CD4-positive, CD25-positive, alpha-beta regulatory T cell (primary cell): ENCODE measurements around the gene PDE4D. TPM values are rescaled to one million over a fixed set of nuclear protein-coding genes. Genes with fewer than 3 reads are reported as not detected.

Experiments
- ATAC-seq, 2 donors: fragments of 150-1000 bp; cut with Tn5 transposase; one replicate each; pipeline ENCODE4 v1.10.0; 2021; ENCODE audit warnings: low read depth in 2 of 2, moderate number of reproducible peaks in 2 of 2, moderate library complexity in 1 of 2
- DNase-seq, 3 donors: peaks; one replicate each; pipeline versions ENCODE4 v3.0.0 to v3.0.0-alpha.2; 2012 to 2022; ENCODE audit warnings: mixed read lengths in 1 of 3
- H3K27ac ChIP-seq: one replicate; pipeline ENCODE4 v1.7.0; 2013; ENCODE audit warnings: mild to moderate bottlenecking, low read length; ENCODE audit not compliant: insufficient read depth, poor library complexity, severe bottlenecking
- H3K27me3 ChIP-seq: one replicate; pipeline ENCODE4 v1.7.0; 2013; ENCODE audit warnings: low read length; ENCODE audit not compliant: control insufficient read depth, insufficient read depth
- H3K36me3 ChIP-seq: one replicate; pipeline ENCODE4 v1.7.0; 2013; ENCODE audit warnings: mild to moderate bottlenecking, low read length, moderate library complexity; ENCODE audit not compliant: control insufficient read depth, insufficient read depth
- H3K4me1 ChIP-seq: 2 replicates; pipeline ENCODE4 v1.7.0; 2013; ENCODE audit warnings: mild to moderate bottlenecking, low read length; ENCODE audit not compliant: insufficient read depth, control insufficient read depth, poor library complexity, severe bottlenecking
- H3K4me3 ChIP-seq: one replicate; pipeline ENCODE4 v1.7.0; 2013; ENCODE audit warnings: low read depth, mild to moderate bottlenecking, low read length, moderate library complexity
- H3K9me3 ChIP-seq, 2 experiments: 1 replicate in 1 of 2; 2 replicates in 1 of 2; pipeline ENCODE4 v1.7.0; 2013; ENCODE audit warnings: low read length in 2 of 2, mild to moderate bottlenecking in 1 of 2, moderate library complexity in 1 of 2; ENCODE audit not compliant: control insufficient read depth in 2 of 2
- H3K27ac Mint-ChIP-seq, 3 donors: one replicate each; pipeline ENCODE4 v1.8.0; 2020 to 2022; ENCODE audit warnings: mild to moderate bottlenecking in 3 of 3, mixed read lengths in 3 of 3, moderate library complexity in 2 of 3
- H3K27me3 Mint-ChIP-seq: one replicate; pipeline ENCODE4 v1.8.0; 2022; ENCODE audit warnings: mild to moderate bottlenecking, mixed read lengths
- H3K36me3 Mint-ChIP-seq: one replicate; pipeline ENCODE4 v1.8.0; 2020; ENCODE audit warnings: mixed read lengths
- H3K4me1 Mint-ChIP-seq, 4 donors: one replicate each; pipeline ENCODE4 v1.8.0; 2020 to 2022; ENCODE audit warnings: mixed read lengths in 4 of 4, mild to moderate bottlenecking in 1 of 4
- H3K4me3 Mint-ChIP-seq, 4 donors: one replicate each; pipeline ENCODE4 v1.8.0; 2020 to 2022; ENCODE audit warnings: mild to moderate bottlenecking in 4 of 4, mixed read lengths in 4 of 4, moderate library complexity in 3 of 4
- H3K9me3 Mint-ChIP-seq, 7 donors: one replicate each; pipeline ENCODE4 v1.8.0; 2020 to 2022; ENCODE audit warnings: mixed read lengths in 7 of 7, mild to moderate bottlenecking in 3 of 7, moderate library complexity in 2 of 7
- polyA plus RNA-seq, 4 donors: library from polyadenylated mRNA; unstranded; fragments of 300-500 nt; fragmentation: Illumina TruSeq; gene quantifications; one replicate each; pipeline ENCODE4 v1.2.3, GENCODE V29; 2021
- total RNA-seq: library from RNA; stranded (reverse); gene quantifications from one replicate; pipeline ENCODE4 v1.2.3, GENCODE V29; 2022

Gene PDE4D
- total and polyA plus RNA-seq, 5 donors from 2014 or later = 2.1 to 39.9 (median 4.8) TPM

DNA sequence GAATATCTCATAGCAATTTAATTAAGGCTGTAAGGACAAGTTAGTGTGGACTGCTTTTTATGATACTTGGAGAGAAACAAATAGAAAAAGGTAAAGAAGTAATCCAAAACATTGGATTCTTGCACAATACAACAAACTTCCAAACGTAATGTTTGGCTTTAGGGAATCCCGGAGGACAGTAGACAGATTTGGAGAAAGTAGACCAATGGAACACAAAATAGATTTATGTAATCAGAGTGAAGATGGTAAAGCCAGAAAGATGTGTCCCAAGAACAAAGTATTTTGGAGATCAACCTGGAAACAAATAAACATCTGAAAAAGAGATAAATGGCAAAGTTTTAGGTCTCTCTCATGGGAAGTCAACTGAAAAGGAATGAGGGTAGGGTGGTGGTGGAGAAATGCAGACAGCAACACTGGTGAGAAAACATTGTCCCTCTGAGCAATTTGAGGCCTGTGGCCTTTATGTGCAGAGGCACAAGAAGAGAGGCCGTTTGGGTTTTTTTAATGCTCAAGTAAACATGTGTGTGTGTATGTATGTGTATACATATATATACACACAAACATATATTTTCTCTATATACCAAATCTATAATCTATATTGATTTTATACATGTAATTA, 620.6 kb downstream of the PDE4D start:
- Mint-ChIP-seq H3K4me3 (no peak overlapping the region), H3K36me3 (no peaks in the 10 kb centered on the region), H3K27ac (no peak overlapping the region), H3K4me1 (peaks cover 0 to 12% (median 2%) of the 10 kb centered on the region in 4 donors), H3K27me3 (peaks cover 7% of the 10 kb centered on the region), H3K9me3 (peaks cover 0 to 2% (median 0%) of the 10 kb centered on the region in 7 donors)
- H3K36me3 ChIP-seq = no peaks in the 10 kb centered on the region
- no peaks in the 10 kb centered on the region for H3K9me3 ChIP-seq
- DNase-seq (no peak), ATAC-seq (no peak)
- H3K27ac ChIP-seq = no peak overlapping the region
- no peak overlapping the region for H3K4me3 ChIP-seq
- H3K27me3 ChIP-seq = peaks cover 2% of the 10 kb centered on the region
- H3K4me1 ChIP-seq = no peaks in the 10 kb centered on the region

DNA sequence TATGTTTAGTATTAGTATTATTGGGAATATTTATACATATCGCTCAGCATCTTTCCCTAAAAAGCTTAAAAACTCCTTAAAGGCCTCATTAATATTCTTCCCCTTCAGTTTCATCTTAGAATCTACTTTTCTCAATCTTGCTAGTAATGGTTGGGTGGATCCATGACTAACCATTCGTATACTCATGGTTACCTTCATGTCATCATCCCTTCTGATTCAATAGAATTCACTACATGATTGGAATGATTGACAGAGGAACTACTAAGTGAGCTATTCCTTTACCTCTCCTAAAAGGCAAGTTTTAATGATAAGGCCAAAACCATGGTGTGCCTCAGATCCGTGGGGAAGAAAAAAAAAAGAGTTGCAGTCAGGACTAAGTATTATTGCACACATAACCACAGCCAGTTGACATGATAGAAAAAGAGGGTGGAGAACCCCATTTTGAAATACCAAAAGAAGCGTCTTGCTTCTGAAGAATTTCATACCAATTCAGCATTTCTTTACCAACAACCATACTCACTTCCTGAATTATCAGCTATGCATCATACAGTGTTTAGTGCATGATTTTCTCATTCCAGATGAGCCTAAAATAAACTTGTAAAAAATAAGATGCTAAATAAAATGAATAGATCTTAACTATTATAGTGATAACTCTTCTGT, 624.6 kb downstream of the PDE4D start:
- H3K27me3 ChIP-seq = no peaks in the 10 kb centered on the region
- H3K9me3 ChIP-seq = no peaks in the 10 kb centered on the region
- no peak for ATAC-seq
- H3K36me3 ChIP-seq = no peaks in the 10 kb centered on the region
- H3K4me3 ChIP-seq = no peak overlapping the region
- no peaks in the 10 kb centered on the region for H3K4me1 ChIP-seq
- no peak for DNase-seq
- Mint-ChIP-seq H3K4me1 (no peaks in the 10 kb centered on the region), H3K27me3 (no peaks in the 10 kb centered on the region), H3K36me3 (no peaks in the 10 kb centered on the region), H3K4me3 (no peak overlapping the region), H3K27ac (no peak overlapping the region), H3K9me3 (peaks cover 0 to 2% (median 0%) of the 10 kb centered on the region in 7 donors)
- no peak overlapping the region for H3K27ac ChIP-seq

DNA sequence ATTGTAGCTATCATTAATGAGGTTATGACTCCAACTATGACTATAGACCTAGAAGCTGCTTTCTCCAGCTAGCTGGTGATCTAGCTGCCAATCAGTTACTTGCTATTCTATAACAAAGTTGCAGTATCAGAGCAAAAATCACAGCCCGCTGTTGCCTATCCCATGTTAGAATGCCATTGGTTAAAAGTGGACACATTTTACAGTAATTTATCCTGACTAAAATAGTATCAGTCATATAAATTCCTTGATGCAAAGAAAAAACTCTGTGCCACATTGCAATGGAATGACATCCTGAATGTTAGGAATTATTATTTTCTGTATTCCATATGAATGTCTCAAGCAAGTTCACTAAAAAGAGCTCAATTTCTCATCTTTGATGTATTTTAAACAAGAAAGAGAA, 626.5 kb downstream of the PDE4D start:
- no peaks in the 10 kb centered on the region for H3K27me3 ChIP-seq
- Mint-ChIP-seq H3K4me3 (no peak overlapping the region), H3K27ac (no peak overlapping the region), H3K36me3 (no peaks in the 10 kb centered on the region), H3K4me1 (no peaks in the 10 kb centered on the region), H3K27me3 (no peaks in the 10 kb centered on the region), H3K9me3 (peaks cover 0 to 2% (median 0%) of the 10 kb centered on the region in 7 donors)
- H3K4me3 ChIP-seq = no peak overlapping the region
- DNase-seq = no peak
- no peaks in the 10 kb centered on the region for H3K9me3 ChIP-seq
- no peaks in the 10 kb centered on the region for H3K4me1 ChIP-seq
- no peak for ATAC-seq
- no peaks in the 10 kb centered on the region for H3K36me3 ChIP-seq
- H3K27ac ChIP-seq = no peak overlapping the region

DNA sequence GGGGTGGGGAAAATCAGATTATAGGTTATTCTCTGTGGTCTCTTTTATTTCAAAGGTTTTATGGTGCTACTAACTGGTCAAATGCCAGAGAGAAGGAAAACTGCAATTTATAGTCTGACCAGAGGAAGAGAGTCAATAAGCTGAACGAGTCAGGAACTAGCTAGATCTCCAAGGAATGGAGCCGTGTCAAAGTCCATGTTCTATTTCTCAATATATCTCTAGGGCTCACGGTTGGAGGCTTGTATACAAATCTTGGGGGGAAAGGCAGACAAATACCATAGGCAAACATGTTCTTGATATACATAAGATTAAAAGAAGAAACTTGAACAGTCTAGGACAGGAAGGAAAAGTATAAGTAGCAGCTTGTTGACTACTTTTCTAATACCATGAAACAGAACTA, 627.1 kb downstream of the PDE4D start:
- Histone ChIP-seq H3K27ac (no peak overlapping the region), H3K4me3 (no peak overlapping the region), H3K36me3 (no peaks in the 10 kb centered on the region), H3K9me3 (no peaks in the 10 kb centered on the region), H3K27me3 (no peaks in the 10 kb centered on the region), H3K4me1 (no peaks in the 10 kb centered on the region)
- Mint-ChIP-seq H3K9me3 (peaks cover 0 to 1% (median 0%) of the 10 kb centered on the region in 7 donors), H3K27me3 (no peaks in the 10 kb centered on the region), H3K4me1 (no peaks in the 10 kb centered on the region), H3K36me3 (no peaks in the 10 kb centered on the region), H3K27ac (no peak overlapping the region), H3K4me3 (no peak overlapping the region)
- ATAC-seq (no peak), DNase-seq (no peak)

DNA sequence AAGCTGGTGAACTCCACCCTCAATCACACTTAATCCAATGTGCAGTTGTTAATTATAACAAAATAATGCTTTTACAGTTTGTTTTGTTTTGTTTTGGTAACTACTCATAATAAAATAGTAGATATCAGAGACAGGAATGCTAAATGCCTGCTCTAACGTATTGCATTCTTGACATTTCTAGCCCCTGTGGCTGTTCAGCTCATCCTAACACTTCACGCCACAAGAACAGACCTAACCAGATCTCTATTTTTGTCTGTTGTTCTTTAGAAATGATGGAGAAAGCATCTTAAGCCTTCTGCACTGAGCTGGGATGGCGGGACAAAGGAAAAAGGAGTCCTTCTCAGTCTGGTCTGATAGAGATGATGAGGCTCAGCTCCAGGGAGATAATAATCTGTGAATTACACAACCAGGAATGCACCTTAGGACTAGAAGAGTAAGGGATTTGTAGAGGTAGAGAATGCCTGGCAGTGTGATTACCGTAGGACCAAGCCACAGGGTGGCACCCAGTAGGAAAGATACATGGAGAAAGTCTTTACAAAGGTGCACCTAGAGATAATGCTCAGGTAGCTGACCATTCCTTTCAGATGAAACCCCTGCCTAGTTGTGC, 628.8 kb downstream of the PDE4D start:
- Mint-ChIP-seq H3K27me3 (no peaks in the 10 kb centered on the region), H3K4me1 (no peaks in the 10 kb centered on the region), H3K36me3 (no peaks in the 10 kb centered on the region), H3K27ac (no peak overlapping the region), H3K9me3 (no peaks in the 10 kb centered on the region), H3K4me3 (no peak overlapping the region)
- Histone ChIP-seq H3K9me3 (no peaks in the 10 kb centered on the region), H3K27ac (no peak overlapping the region), H3K4me1 (no peaks in the 10 kb centered on the region), H3K4me3 (no peak overlapping the region), H3K36me3 (no peaks in the 10 kb centered on the region), H3K27me3 (no peaks in the 10 kb centered on the region)
- no peak for ATAC-seq
- DNase-seq = no peak

DNA sequence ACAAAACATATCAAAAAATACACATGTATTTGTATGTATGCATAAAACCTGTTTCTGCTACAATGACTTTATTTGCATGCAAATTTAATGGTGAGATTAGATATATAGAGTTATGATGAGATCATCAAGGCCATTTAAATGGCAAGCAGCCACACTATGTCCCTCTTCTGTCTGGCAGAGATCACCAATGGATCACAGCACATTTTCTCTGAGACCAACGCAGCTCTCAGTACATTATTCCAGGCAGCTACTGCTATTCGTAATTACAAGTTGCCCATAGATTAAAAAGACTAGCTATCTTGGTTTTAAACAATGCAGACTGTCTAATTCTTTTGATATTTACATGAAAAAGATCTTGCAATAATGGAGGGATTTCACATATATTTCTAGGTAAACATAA, 629.5 kb downstream of the PDE4D start:
- H3K36me3 ChIP-seq = no peaks in the 10 kb centered on the region
- no peak overlapping the region for H3K27ac ChIP-seq
- Mint-ChIP-seq H3K27ac (no peak overlapping the region), H3K9me3 (no peaks in the 10 kb centered on the region), H3K4me1 (no peaks in the 10 kb centered on the region), H3K4me3 (no peak overlapping the region), H3K36me3 (no peaks in the 10 kb centered on the region), H3K27me3 (no peaks in the 10 kb centered on the region)
- H3K9me3 ChIP-seq = no peaks in the 10 kb centered on the region
- H3K27me3 ChIP-seq = no peaks in the 10 kb centered on the region
- ATAC-seq (no peak), DNase-seq (no peak)
- no peaks in the 10 kb centered on the region for H3K4me1 ChIP-seq
- no peak overlapping the region for H3K4me3 ChIP-seq

DNA sequence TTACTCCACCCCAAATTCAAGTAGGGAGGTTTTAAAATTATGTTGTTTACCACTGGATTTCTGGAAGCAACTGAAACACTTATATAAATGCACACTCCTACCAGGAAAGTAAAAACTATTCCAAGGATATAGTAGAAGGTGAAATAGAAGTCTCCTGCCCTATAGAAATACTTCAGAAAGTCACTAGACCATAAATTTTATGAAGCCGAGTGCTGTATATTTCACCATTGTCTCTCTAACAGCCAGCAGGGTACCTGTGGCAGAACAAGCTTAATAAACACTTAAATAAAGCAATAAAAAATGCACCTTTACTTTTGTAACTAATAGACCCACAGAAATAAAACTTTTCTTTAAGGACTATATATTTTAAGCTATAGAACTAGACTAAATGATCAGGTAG, 631.6 kb downstream of the PDE4D start:
- Mint-ChIP-seq H3K4me3 (no peak overlapping the region), H3K4me1 (no peaks in the 10 kb centered on the region), H3K9me3 (no peaks in the 10 kb centered on the region), H3K27ac (no peak overlapping the region), H3K36me3 (no peaks in the 10 kb centered on the region), H3K27me3 (no peaks in the 10 kb centered on the region)
- DNase-seq (no peak), ATAC-seq (no peak)
- Histone ChIP-seq H3K4me1 (no peaks in the 10 kb centered on the region), H3K4me3 (no peak overlapping the region), H3K9me3 (no peaks in the 10 kb centered on the region), H3K27ac (no peak overlapping the region), H3K27me3 (no peaks in the 10 kb centered on the region), H3K36me3 (no peaks in the 10 kb centered on the region)

DNA sequence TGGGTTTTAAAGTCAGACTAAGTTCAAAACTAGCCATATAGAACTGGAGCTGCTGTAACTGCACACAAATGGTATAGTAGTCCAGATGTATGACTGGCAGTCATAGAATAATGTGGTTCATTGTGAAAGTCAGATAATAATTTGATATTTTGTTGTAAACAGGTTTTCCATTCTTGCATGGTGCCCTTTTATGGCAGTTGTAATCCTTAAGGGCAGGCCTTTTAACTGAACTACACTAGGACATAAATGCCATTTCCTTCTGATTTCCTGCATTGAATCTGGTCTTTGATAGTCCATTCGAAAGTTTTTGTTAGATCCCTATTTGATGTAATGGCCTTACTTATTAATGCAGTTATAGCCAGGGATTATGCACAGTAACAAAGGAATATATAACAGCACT, 632.6 kb downstream of the PDE4D start:
- no peaks in the 10 kb centered on the region for H3K4me1 Mint-ChIP-seq
- H3K9me3 Mint-ChIP-seq = no peaks in the 10 kb centered on the region
- Histone ChIP-seq H3K27me3 (no peaks in the 10 kb centered on the region), H3K27ac (no peak overlapping the region), H3K4me3 (no peak overlapping the region), H3K4me1 (no peaks in the 10 kb centered on the region), H3K36me3 (no peaks in the 10 kb centered on the region), H3K9me3 (no peaks in the 10 kb centered on the region)
- H3K27me3 Mint-ChIP-seq = peaks cover 5% of the 10 kb centered on the region
- no peak for ATAC-seq
- H3K27ac Mint-ChIP-seq = no peak overlapping the region
- DNase-seq = no peak
- no peaks in the 10 kb centered on the region for H3K36me3 Mint-ChIP-seq
- H3K4me3 Mint-ChIP-seq = no peak overlapping the region
